Thymus (tissue), 11 donors: Measurements from ENCODE around the gene PSMC3IP. TPM values are rescaled to one million over a fixed set of nuclear protein-coding genes. Genes with fewer than 3 reads are reported as not detected.
"Not testable (repeated sequence)": the region's sequence is repeated elsewhere in the genome, so short reads cannot be mapped to it uniquely, and the experiment has no call there.

Source experiments
- DNase-seq, 9 donors: peaks; one replicate each; pipeline ENCODE4 v3.0.0-alpha.2; 2013; ENCODE audit warnings: low spot score in 9 of 9, low read depth in 6 of 9, missing footprints in 1 of 9
- H3K27ac ChIP-seq, 2 donors: one replicate each; pipeline ENCODE4 v1.5.1; 2013; ENCODE audit warnings: control low read depth in 1 of 2, low read depth in 1 of 2, low read length in 1 of 2, mild to moderate bottlenecking in 1 of 2, moderate library complexity in 1 of 2
- H3K27me3 ChIP-seq, 2 donors: one replicate each; pipeline ENCODE4 v1.5.1; 2013; ENCODE audit warnings: low read length in 1 of 2; ENCODE audit not compliant: control insufficient read depth in 2 of 2, insufficient read depth in 1 of 2
- H3K36me3 ChIP-seq, 2 donors: one replicate each; pipeline ENCODE4 v1.5.1; 2013; ENCODE audit warnings: low read length in 1 of 2, mild to moderate bottlenecking in 1 of 2, moderate library complexity in 1 of 2; ENCODE audit not compliant: control insufficient read depth in 2 of 2, insufficient read depth in 2 of 2
- H3K4me1 ChIP-seq, 2 donors: one replicate each; pipeline ENCODE4 v1.5.1; 2013; ENCODE audit warnings: low read length in 2 of 2; ENCODE audit not compliant: control insufficient read depth in 2 of 2, insufficient read depth in 2 of 2
- H3K4me3 ChIP-seq, 2 donors: one replicate each; pipeline ENCODE4 v1.5.1; 2013; ENCODE audit warnings: low read length in 2 of 2, control low read depth in 1 of 2, mild to moderate bottlenecking in 1 of 2
- H3K9me3 ChIP-seq, 2 donors: one replicate each; pipeline ENCODE4 v1.5.1; 2013; ENCODE audit warnings: low read length in 1 of 2, mild to moderate bottlenecking in 1 of 2; ENCODE audit not compliant: control insufficient read depth in 2 of 2, insufficient read depth in 1 of 2
- WGBS: extraction: QIAGEN DNeasy Blood & Tissue Kit; methylation state at CpG from one replicate; pipeline ENCODE4 v1.1.7; 2013; 5-methylcytosine and 5-hydroxymethylcytosine counted together
- polyA plus RNA-seq: library from polyadenylated mRNA; stranded (reverse); fragments of 200-250 nt; gene quantifications from one replicate; pipeline ENCODE4 v1.2.3, GENCODE V29; 2013
- total RNA-seq: library from RNA; stranded (reverse); fragments of 120-200 nt; gene quantifications from one replicate; pipeline ENCODE4 v1.2.4, GENCODE V29; 2013
- donor health status: healthy.

PSMC3IP gene
- total and polyA plus RNA-seq, 2 donors, result 5.1 to 7.2 TPM

DNA sequence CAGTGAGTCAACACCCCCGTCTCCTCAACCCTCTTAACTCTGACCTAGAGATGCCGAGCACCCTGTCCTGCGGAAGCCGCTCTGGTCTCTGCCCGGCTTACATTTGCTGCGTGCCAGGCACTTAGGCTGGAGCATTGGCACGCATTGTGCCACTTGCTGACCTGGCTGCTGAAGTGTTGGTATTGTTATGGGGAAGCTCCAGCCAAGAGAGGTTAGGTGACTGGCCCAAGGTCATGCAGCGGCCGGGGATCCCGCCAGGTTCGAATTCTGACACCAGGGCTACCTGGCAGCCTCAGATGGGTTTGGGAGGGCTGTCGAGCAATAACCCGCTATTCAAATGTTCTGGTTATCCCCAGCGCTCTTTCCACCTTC, 29.8 kb downstream of the PSMC3IP start:
- WGBS, result 96% methylated on average over 14 of the region's 14 CpGs
- Histone ChIP-seq H3K9me3 (no peaks in the 10 kb centered on the region), H3K4me3 (no peak overlapping the region), H3K27me3 (peaks cover 0 to 17% of the 10 kb centered on the region in 2 donors), H3K4me1 (peaks cover 6 to 15% of the 10 kb centered on the region in 2 donors), H3K36me3 (peaks cover 13 to 14% of the 10 kb centered on the region in 2 donors), H3K27ac (no peak overlapping the region)
- no peak for DNase-seq

DNA sequence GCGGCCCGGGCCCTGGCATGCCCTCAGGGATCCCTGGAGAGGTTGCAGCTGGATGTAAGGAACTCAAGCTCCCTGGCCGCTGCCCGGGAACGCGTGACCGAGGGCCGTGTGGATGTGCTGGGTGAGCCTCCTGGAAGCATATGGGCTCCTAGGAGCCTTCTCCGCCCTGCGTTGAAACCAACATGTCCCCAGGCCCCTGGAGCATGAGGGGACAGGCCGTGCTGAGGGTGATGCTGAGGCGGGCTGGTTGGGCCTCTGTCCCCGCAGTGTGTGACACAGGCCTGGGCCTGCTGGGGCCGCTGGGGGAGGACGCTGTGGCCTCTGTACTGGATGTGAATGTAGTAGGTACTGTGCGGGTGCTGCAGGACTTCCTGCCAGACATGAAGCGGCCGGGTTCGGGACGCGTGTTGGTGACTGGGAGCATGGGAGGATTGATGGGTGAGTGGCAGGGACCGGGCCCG, 30.5 kb downstream of the PSMC3IP start:
- peaks cover 17 to 19% of the 10 kb centered on the region in 2 donors for H3K36me3 ChIP-seq
- H3K27ac ChIP-seq, result peak overlapping the region in 1 of 2 donors; percentile 18
- no peaks in the 10 kb centered on the region for H3K9me3 ChIP-seq
- WGBS, result 96% methylated on average over 23 of the region's 23 CpGs
- H3K27me3 ChIP-seq, result peaks cover 0 to 17% of the 10 kb centered on the region in 2 donors
- DNase-seq, result no peak
- peaks cover 4 to 18% of the 10 kb centered on the region in 2 donors for H3K4me1 ChIP-seq
- H3K4me3 ChIP-seq, result no peak overlapping the region

DNA sequence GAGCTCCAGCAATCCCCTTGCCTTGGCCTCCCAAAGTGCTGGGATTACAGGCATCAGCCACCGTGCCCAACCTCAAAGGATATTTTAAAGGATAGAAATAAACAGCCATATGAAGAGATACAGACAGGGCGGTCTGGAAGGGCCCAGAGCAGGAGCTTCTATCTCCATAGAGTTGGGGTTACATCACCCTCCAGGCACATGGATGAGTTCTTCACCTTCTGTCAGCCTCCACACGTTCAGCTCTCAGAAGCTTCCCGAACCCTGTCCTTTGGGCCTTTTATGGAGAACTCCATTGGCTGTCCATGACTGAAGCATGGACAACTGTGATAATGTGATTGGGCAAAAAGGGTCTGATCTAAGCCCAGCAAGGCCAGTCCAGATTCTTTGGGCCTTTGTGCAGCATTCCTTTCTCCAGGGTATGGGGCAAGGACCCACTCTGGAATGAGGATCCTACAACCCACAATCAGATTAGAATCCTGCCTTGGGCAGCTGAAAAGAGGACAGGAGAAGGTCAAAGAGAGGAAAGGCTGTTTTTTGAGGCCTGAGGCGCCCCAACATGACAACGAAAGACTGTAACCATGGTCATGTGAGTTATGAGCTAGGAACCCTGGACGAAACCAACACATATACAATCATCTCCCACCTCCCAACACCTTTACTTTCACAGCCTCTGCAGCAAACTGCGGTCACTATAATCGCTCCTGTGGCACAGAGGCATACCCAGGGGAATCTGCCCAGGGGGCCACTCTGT, 31.6 kb downstream of the PSMC3IP start:
- Histone ChIP-seq H3K27me3 (peaks cover 0 to 17% of the 10 kb centered on the region in 2 donors), H3K4me1 (peaks cover 4 to 27% of the 10 kb centered on the region in 2 donors), H3K36me3 (peaks cover 21 to 26% of the 10 kb centered on the region in 2 donors)
- DNase-seq, H3K4me3 ChIP-seq, H3K27ac ChIP-seq, H3K9me3 ChIP-seq: not testable (repeated sequence)
- WGBS, result 96% methylated on average over 9 of the region's 9 CpGs

DNA sequence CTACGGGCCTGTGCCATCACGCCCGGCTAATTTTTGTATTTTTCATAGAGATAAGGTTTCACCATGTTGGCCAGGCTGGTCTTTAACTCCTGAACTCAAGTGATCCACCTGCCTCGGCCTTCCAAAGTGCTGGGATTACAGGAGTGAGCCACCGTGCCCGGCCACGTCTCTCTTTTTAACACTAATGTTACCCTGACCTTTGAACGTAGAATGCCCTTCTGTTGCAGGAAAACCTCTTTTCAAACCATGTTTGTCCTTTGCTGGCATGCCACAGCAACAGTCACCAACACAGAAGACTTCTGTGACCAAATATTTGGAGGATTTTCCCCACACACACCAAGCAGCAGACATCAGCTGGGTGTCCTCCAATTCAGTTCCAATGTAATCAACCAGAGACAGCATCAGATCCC, 32.6 kb downstream of the PSMC3IP start:
- H3K27me3 ChIP-seq, result peaks cover 0 to 17% of the 10 kb centered on the region in 2 donors
- H3K4me3 ChIP-seq, result no peak overlapping the region
- peaks cover 23 to 27% of the 10 kb centered on the region in 2 donors for H3K36me3 ChIP-seq
- 83% methylated on average over 8 of the region's 8 CpGs for whole genome bisulfite sequencing
- no peak for DNase-seq
- H3K27ac ChIP-seq, result no peak overlapping the region
- H3K4me1 ChIP-seq, result peaks cover 4 to 32% of the 10 kb centered on the region in 2 donors
- H3K9me3 ChIP-seq, result no peaks in the 10 kb centered on the region

DNA sequence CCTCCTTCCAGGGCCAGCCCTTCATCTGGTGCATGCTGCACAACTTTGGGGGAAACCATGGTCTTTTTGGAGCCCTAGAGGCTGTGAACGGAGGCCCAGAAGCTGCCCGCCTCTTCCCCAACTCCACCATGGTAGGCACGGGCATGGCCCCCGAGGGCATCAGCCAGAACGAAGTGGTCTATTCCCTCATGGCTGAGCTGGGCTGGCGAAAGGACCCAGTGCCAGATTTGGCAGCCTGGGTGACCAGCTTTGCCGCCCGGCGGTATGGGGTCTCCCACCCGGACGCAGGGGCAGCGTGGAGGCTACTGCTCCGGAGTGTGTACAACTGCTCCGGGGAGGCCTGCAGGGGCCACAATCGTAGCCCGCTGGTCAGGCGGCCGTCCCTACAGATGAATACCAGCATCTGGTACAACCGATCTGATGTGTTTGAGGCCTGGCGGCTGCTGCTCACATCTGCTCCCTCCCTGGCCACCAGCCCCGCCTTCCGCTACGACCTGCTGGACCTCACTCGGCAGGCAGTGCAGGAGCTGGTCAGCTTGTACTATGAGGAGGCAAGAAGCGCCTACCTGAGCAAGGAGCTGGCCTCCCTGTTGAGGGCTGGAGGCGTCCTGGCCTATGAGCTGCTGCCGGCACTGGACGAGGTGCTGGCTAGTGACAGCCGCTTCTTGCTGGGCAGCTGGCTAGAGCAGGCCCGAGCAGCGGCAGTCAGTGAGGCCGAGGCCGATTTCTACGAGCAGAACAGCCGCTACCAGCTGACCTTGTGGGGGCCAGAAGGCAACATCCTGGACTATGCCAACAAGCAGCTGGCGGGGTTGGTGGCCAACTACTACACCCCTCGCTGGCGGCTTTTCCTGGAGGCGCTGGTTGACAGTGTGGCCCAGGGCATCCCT, 34.1 kb downstream of the PSMC3IP start:
- Histone ChIP-seq H3K9me3 (no peaks in the 10 kb centered on the region), H3K27ac (no peak overlapping the region), H3K4me3 (no peak overlapping the region), H3K4me1 (peaks cover 4 to 25% of the 10 kb centered on the region in 2 donors), H3K27me3 (peaks cover 0 to 10% of the 10 kb centered on the region in 2 donors), H3K36me3 (peaks cover 23 to 35% of the 10 kb centered on the region in 2 donors)
- WGBS, result 98% methylated on average over 39 of the region's 39 CpGs
- DNase-seq, result no peak

DNA sequence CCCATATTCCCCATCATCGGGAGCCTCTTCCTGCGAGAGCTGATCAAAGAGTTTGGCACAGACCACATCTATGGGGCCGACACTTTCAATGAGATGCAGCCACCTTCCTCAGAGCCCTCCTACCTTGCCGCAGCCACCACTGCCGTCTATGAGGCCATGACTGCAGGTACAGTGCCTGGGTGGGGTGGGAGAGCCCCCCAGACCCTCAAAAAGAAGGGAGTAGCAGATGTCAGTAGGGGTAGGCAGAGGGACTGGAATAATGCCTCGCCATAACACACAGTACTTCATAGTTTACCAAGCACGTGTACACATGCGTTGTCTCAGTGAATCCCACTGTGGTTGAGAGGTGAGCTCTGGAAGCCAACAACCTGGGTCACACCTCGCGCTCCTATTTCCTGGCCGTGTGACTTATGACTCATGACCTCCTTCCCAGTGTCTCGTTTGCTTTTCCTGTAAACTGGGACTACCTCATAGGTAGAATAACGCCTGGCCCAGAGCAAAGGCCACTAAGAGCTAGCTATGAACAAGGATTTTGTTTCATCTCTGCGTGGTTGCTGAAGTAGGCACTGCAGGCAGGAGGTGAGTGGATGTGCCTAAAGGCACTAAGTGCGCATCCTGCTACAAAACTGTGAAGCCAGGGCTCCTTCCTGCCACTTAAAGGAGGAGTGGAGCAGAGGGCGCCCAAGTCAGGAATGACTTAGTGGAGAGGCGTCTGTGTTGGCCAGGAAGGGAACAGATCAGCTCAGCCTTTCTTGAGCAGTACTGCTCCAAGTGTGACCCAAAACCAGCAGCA, 36.3 kb downstream of the PSMC3IP start:
- Histone ChIP-seq H3K9me3 (peaks cover 0 to 4% of the 10 kb centered on the region in 2 donors), H3K27ac (peak overlapping the region in 1 of 2 donors; percentile 23), H3K36me3 (peaks cover 23 to 38% of the 10 kb centered on the region in 2 donors), H3K4me3 (no peak overlapping the region), H3K4me1 (peaks cover 7 to 28% of the 10 kb centered on the region in 2 donors), H3K27me3 (no peaks in the 10 kb centered on the region)
- peak in 2 of 9 donors; percentile 45 to 69 for DNase-seq
- WGBS, result 87% methylated on average over 17 of the region's 17 CpGs

DNA sequence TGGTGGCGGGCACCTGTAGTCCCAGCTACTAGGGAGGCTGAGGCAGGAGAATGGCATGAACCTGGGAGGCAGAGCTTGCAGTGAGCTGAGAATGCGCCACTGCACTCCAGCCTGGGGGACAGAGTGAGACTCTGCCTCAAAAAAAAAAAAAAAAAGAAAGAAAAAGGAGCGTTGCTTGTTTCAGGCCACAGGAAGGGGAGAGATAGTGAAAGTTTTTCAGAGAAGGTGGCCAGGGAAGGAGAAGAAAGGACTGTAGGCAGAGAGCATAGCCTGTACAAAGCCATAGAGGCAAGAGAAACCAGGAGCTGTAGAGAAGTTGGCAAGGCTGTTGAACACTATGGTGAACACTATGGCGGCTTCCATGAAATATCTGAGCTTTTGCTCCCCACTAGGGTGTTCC, 37.0 kb downstream of the PSMC3IP start:
- H3K36me3 ChIP-seq, result peaks cover 23 to 38% of the 10 kb centered on the region in 2 donors
- H3K27ac ChIP-seq, result peak overlapping the region in 1 of 2 donors; percentile 23
- H3K9me3 ChIP-seq, H3K27me3 ChIP-seq, DNase-seq, H3K4me3 ChIP-seq: not testable (repeated sequence)
- 97% methylated on average over 4 of the region's 4 CpGs for whole genome bisulfite sequencing
- peaks cover 7 to 32% of the 10 kb centered on the region in 2 donors for H3K4me1 ChIP-seq

DNA sequence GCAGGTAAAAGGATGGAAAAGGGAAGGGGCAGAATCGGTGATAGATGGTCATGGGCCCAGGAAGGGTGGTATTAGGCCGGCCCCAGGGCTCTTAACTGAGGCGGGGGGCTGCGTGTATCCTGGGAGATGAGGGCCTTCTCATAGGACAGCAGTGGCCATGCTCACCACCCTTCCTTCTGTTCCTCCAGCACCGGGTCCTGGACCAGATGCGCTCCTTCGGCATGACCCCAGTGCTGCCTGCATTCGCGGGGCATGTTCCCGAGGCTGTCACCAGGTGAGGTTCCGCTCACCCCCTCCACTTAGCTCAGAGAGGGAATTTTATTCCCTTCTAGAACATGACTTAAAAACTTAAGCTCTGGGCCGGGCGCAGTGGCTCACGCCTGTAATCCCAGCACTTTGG, 39.0 kb downstream of the PSMC3IP start:
- Histone ChIP-seq H3K4me1 (peaks cover 9 to 37% of the 10 kb centered on the region in 2 donors), H3K36me3 (peaks cover 15 to 30% of the 10 kb centered on the region in 2 donors), H3K4me3 (no peak overlapping the region), H3K27me3 (no peaks in the 10 kb centered on the region), H3K9me3 (peaks cover 0 to 4% of the 10 kb centered on the region in 2 donors), H3K27ac (no peak overlapping the region)
- DNase-seq, result no peak
- 98% methylated on average over 14 of the region's 14 CpGs for WGBS
